ENCODE measurements around the gene C1orf174. TPM values are rescaled to one million over a fixed set of nuclear protein-coding genes. Genes with fewer than 3 reads are reported as not detected.

C1orf174 gene
- total RNA-seq, 1 experiment from 2014 or later, result 21.1 TPM

GRCh38 chr1:3879099-3879498, 21.0 kb downstream of the C1orf174 start:
- no peak overlapping the region for H3K9ac ChIP-seq (ENCODE audit: extremely low read depth, insufficient read length, low read length)
- DNase-seq, result no peak
- no peak overlapping the region for H3T11ph ChIP-seq (ENCODE audit: low read length)
- Mint-ChIP-seq H3K4me1 (no peaks in the 10 kb centered on the region), H3K36me3 (ENCODE audit: insufficient read depth in 1 of 3, low read depth in 3 of 3) (peaks cover 17 to 39% (median 21%) of the 10 kb centered on the region in 3 experiments), H3K4me3 (no peak overlapping the region), H3K27me3 (ENCODE audit: low read depth) (no peaks in the 10 kb centered on the region), H3K9me3 (peaks cover 15 to 16% of the 10 kb centered on the region in 2 experiments), H3K27ac (no peak overlapping the region)
- no peak overlapping the region for H2AFZ ChIP-seq (ENCODE audit: low read length)
- H2AK5ac ChIP-seq (ENCODE audit: insufficient read length, low read length), result no peak overlapping the region
- H3K4me2 ChIP-seq (ENCODE audit: insufficient read depth, insufficient read length, low read length), result no peak overlapping the region
- H3K79me2 ChIP-seq (ENCODE audit: insufficient read depth, low read length), result no peaks in the 10 kb centered on the region
- H2BK15ac ChIP-seq (ENCODE audit: low read depth, low read length), result no peak overlapping the region
- no peak overlapping the region for H3K23ac ChIP-seq (ENCODE audit: insufficient read length, low read depth, low read length)
- H4K91ac ChIP-seq (ENCODE audit: insufficient read length, low read depth, low read length), result no peak overlapping the region
- H3K4me1 ChIP-seq (ENCODE audit: insufficient read depth, low read length), result no peaks in the 10 kb centered on the region
- WGBS (ENCODE audit: extremely low coverage, insufficient read length, low lambda C conversion rate), result no CpG with 5 or more reads among the region's 7 CpGs
- H2BK5ac ChIP-seq (ENCODE audit: insufficient read length, low read length), result no peak overlapping the region
- H3K79me1 ChIP-seq (ENCODE audit: insufficient read depth, low read depth, low read length, poor library complexity, severe bottlenecking), result no peaks in the 10 kb centered on the region
- H3K27me3 ChIP-seq (ENCODE audit: insufficient read depth, low read length), result no peaks in the 10 kb centered on the region
- no peak overlapping the region for H4K8ac ChIP-seq (replicated peaks; ENCODE audit: insufficient read length, low read depth, low read length)
- no peak overlapping the region for H3K14ac ChIP-seq (ENCODE audit: insufficient read depth, low read length)
- no peaks in the 10 kb centered on the region for H3K23me2 ChIP-seq (ENCODE audit: insufficient read length, low read depth, low read length, poor library complexity, severe bottlenecking)
- H4K5ac ChIP-seq (ENCODE audit: insufficient read length, low read depth, low read length), result no peak overlapping the region
- H3K9me3 ChIP-seq (ENCODE audit: control insufficient read depth, low read depth, low read length), result peaks cover 8% of the 10 kb centered on the region
- TF ChIP-seq CTCF (conservative IDR thresholded peaks at IDR 0.05), result no peak
- H2BK20ac ChIP-seq (ENCODE audit: low read depth, low read length, poor library complexity, severe bottlenecking), result no peak overlapping the region
- no peak overlapping the region for H3K4ac ChIP-seq (ENCODE audit: low read depth, low read length)
- H4K20me1 ChIP-seq (ENCODE audit: control insufficient read depth, insufficient read depth, insufficient read length), result no peaks in the 10 kb centered on the region
- H2BK120ac ChIP-seq (ENCODE audit: low read depth, low read length, poor library complexity, severe bottlenecking), result no peak overlapping the region
- no peak overlapping the region for H3K56ac ChIP-seq (ENCODE audit: insufficient read length, low read depth, low read length)
- H3K18ac ChIP-seq (ENCODE audit: insufficient read length, low read depth, low read length), result no peak overlapping the region
- H2BK12ac ChIP-seq (ENCODE audit: insufficient read length, low read depth, low read length), result no peak overlapping the region
- no peak overlapping the region for H3K27ac ChIP-seq (ENCODE audit: insufficient read length, low read depth, low read length)
